ENCODE results near the gene UNK. TPM values are rescaled to one million over a fixed set of nuclear protein-coding genes. Genes with fewer than 3 reads are reported as not detected.

UNK gene
- polyA plus RNA-seq, 2 of the 4 experiments (the other 2 are of a cell fraction), result 27.0 to 34.5 TPM

- no peak overlapping the region for H3K4me2 ChIP-seq
- FAIRE-seq, result no peak
- WGBS (ENCODE audit: missing lambda C conversion rate), result 94% methylated on average over 6 of the region's 13 CpGs
- H3K4me3 ChIP-seq, result no peak overlapping the region
- ChIA-PET POLR2A (interaction anchor here (4.4 kb wide), 1 partner anchor 45 kb away, joined by 20 read pairs; a partner anchor contains a TSS), CTCF (interaction anchor here (0.6 to 37.0 kb wide), 11 partner anchors 2 to 191 kb away, joined by 3 to 691 read pairs (median 4); partner anchors contain the start of genes UNC13D, UNK and WBP2)
- ATAC-seq, result no peak
- TF ChIP-seq, protein P1, sequence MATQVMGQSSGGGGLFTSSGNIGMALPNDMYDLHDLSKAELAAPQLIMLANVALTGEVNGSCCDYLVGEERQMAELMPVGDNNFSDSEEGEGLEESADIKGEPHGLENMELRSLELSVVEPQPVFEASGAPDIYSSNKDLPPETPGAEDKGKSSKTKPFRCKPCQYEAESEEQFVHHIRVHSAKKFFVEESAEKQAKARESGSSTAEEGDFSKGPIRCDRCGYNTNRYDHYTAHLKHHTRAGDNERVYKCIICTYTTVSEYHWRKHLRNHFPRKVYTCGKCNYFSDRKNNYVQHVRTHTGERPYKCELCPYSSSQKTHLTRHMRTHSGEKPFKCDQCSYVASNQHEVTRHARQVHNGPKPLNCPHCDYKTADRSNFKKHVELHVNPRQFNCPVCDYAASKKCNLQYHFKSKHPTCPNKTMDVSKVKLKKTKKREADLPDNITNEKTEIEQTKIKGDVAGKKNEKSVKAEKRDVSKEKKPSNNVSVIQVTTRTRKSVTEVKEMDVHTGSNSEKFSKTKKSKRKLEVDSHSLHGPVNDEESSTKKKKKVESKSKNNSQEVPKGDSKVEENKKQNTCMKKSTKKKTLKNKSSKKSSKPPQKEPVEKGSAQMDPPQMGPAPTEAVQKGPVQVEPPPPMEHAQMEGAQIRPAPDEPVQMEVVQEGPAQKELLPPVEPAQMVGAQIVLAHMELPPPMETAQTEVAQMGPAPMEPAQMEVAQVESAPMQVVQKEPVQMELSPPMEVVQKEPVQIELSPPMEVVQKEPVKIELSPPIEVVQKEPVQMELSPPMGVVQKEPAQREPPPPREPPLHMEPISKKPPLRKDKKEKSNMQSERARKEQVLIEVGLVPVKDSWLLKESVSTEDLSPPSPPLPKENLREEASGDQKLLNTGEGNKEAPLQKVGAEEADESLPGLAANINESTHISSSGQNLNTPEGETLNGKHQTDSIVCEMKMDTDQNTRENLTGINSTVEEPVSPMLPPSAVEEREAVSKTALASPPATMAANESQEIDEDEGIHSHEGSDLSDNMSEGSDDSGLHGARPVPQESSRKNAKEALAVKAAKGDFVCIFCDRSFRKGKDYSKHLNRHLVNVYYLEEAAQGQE (IDR thresholded peaks at IDR 0.05), result no peak
- TF ChIP-seq HOXB13 (CRISPR knock-in tag; IDR thresholded peaks at IDR 0.05; ENCODE audit: low read depth) (no peak), EHF (CRISPR knock-in tag; IDR thresholded peaks at IDR 0.05) (no peak), RARB (CRISPR knock-in tag; IDR thresholded peaks at IDR 0.05) (no peak), PBX3 (IDR thresholded peaks at IDR 0.05) (no peak), ELK1 (IDR thresholded peaks at IDR 0.05; ENCODE audit: low read depth, low read length) (no peak), JUN (IDR thresholded peaks at IDR 0.05) (no peak), POLR2A (IDR thresholded peaks at IDR 0.05; ENCODE audit: low read length) (no peak), RNF2 (IDR thresholded peaks at IDR 0.05; ENCODE audit: borderline replicate concordance, low read depth) (no peak), MAZ (IDR thresholded peaks at IDR 0.05; ENCODE audit: borderline replicate concordance, low read depth, low read length) (no peak)
- TF ChIP-seq, protein P2, sequence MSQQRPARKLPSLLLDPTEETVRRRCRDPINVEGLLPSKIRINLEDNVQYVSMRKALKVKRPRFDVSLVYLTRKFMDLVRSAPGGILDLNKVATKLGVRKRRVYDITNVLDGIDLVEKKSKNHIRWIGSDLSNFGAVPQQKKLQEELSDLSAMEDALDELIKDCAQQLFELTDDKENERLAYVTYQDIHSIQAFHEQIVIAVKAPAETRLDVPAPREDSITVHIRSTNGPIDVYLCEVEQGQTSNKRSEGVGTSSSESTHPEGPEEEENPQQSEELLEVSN (IDR thresholded peaks at IDR 0.05; ENCODE audit: borderline replicate concordance, low read depth), result no peak
- no peaks in the 10 kb centered on the region for H3K9me3 ChIP-seq
- DNase-seq (ENCODE audit: low read depth in 1 of 2, low spot score in 1 of 2), result no peak
- no peak overlapping the region for H3K27ac ChIP-seq
- H3K4me1 ChIP-seq, result no peaks in the 10 kb centered on the region
Observed at GRCh38 chr17:75825149-75825552, 40.5 kb downstream of the UNK start.

DNA sequence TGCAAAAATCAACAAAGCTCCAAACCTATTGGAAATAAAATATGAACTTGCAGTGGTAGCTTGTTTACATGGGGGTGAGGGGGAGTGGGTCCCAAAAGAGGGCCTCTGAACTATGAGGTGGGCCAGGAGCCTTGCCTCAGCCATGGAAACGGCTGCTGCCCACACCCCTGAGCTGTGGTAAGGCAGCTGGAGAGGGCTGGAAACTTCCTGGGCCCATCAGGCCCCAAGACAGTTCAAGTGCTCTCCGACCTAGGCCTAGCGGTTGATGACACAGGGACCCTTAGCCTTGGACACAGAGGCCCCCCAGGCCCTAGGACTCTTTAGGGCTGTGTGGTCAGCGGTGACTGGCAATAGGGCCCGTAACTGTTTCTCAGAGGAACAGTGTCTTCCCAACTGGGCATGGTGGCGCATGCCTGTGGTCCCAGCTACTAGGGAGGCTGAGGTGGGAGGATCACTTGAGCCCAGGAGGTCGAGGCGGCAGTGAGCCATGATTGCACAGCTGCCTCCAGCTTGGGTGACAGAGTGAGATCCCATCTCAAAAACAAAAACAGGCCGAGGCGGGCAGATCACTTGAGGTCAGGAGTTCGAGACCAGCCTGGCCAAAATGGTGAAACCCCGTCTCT, 41.3 kb downstream of the UNK start:
- no peak overlapping the region for H3K4me2 ChIP-seq
- no peak for FAIRE-seq
- ATAC-seq, result no peak
- H3K9me3 ChIP-seq, result no peaks in the 10 kb centered on the region
- no peaks in the 10 kb centered on the region for H3K4me1 ChIP-seq
- POLR2A ChIA-PET, result interaction anchor here (4.4 kb wide), 1 partner anchor 46 kb away, joined by 20 read pairs; a partner anchor contains a TSS
- no peak for DNase-seq (ENCODE audit: low read depth in 1 of 2, low spot score in 1 of 2)
- 88% methylated on average over 12 of the region's 12 CpGs for WGBS (ENCODE audit: missing lambda C conversion rate)
- H3K4me3 ChIP-seq, result no peak overlapping the region
- H3K27ac ChIP-seq, result no peak overlapping the region
- CTCF ChIA-PET, result interaction anchor here (0.7 to 37.0 kb wide), 14 partner anchors 1 to 205 kb away, joined by 3 to 691 read pairs (median 4); partner anchors contain the start of genes CDK3, UNC13D, UNK and WBP2
- no peak for TF ChIP-seq NPAS2 (CRISPR knock-in tag; IDR thresholded peaks at IDR 0.05; ENCODE audit: borderline replicate concordance)

DNA sequence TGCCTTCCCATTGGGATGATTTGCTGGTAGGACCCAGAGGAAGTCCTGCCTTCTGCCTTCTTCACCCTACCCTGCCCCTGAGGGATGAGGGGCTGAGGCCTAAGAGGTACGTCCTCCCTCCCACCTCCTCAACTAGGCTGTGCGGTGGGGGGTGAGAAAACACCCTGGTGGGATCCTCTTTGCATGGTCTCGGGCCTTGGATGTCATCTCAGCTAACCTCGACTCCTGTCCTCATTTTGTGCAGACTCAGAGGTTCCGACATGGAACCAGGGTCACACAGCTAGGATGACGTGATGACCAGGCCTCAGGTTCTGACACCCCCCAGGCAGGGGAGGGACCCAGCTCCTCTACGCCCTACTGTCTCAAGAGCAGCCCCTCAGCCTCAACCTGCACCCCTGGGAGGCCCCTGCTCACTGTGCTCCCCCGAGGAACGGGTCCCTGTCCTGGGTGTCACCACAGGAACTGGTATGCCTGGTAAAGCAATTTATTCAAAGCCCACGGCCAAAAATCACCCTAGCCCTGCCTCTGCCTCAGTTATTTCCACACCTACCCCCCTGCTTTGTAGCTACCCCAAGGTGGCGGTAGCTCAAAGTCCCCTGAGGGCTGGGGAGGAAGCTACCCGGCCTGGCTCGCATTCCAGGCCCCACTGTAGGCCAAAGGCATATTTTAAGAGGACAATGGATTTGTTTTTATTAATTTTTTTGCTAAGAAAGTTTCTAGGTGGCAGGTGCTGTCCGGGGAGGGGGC, 42.1 kb downstream of the UNK start:
- Histone ChIP-seq H3K27ac (no peak overlapping the region), H3K4me3 (no peak overlapping the region), H3K9me3 (no peaks in the 10 kb centered on the region), H3K4me2 (no peak overlapping the region), H3K4me1 (peaks cover 5% of the 10 kb centered on the region; the same call in 1 of the 3 replicates)
- ChIA-PET POLR2A (interaction anchor here (0.8 to 4.4 kb wide), 3 partner anchors 29 to 50 kb away, joined by 3 to 20 read pairs (median 3); partner anchors contain the start of gene WBP2), CTCF (interaction anchor here (0.6 to 37.0 kb wide), 27 partner anchors 0 to 206 kb away, joined by 3 to 691 read pairs (median 5); partner anchors contain the start of genes CDK3, GALK1, RECQL5 and SAP30BP)
- 76% methylated on average over 14 of the region's 14 CpGs for WGBS (ENCODE audit: missing lambda C conversion rate)
- TF ChIP-seq RFX5 (IDR thresholded peaks at IDR 0.05), result no peak
- DNase-seq (ENCODE audit: low read depth in 1 of 2, low spot score in 1 of 2) (no peak), FAIRE-seq (no peak), ATAC-seq (no peak)
